ENCODE data around the gene ANTXR1. TPM values are rescaled to one million over a fixed set of nuclear protein-coding genes. Genes with fewer than 3 reads are reported as not detected.
A peak's percentile ranks its signal among the peaks of the same experiment; 100 is the strongest.

Gene ANTXR1
- polyA plus RNA-seq, 6 donors from 2014 or later: not detected

DNA sequence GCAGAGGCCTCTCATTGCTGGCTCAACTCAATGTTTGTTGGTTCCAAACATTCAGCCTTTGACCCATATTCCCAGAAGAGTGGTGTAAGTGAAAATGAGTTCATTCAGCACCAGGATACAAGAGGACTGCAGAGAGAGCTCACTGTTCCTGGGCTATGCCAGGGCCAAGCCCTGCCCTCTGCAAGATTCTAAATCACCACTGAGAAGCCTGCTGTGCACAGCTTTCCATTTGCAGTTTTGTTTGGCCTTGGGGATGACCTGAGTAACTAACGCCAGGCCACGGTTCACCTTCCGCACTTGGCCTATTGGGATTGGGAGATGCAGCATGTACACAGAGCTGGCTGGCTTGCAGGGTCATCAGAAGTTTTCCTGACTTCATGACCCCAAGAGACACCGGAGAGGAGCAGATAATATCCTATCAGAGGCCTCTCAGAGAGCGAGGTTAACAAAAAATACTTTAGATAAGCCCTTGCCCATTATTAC lies 25.9 kb upstream of the ANTXR1 start:
- Mint-ChIP-seq H3K4me1 (no peaks in the 10 kb centered on the region), H3K27ac (no peak overlapping the region), H3K9me3 (no peaks in the 10 kb centered on the region), H3K36me3 (no peaks in the 10 kb centered on the region), H3K4me3 (no peak overlapping the region), H3K27me3 (peaks cover 9 to 29% (median 11%) of the 10 kb centered on the region in 3 donors)
- ATAC-seq (ENCODE audit: low read depth in 2 of 2): no peak
- no peak for DNase-seq

DNA sequence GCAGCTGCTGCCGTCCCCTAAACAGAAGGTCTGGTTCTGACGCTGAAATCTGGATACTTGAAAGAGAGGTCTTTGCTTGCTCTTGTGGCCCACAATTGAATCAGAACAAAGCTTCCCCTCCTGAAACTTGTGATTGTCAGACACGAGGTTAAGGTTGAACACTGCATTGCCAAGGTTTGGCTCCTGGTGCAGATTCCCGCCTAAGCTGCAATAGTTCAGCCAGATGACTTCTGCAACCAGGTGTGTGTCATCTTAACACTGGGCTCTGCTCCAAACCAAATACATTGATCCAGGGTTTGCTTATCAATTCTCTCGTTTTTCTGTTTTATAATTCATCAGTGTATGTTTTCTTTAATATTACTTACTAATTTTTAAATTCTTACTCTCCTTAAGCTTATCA lies 23.9 kb upstream of the ANTXR1 start:
- DNase-seq (no peak), ATAC-seq (ENCODE audit: low read depth in 2 of 2) (no peak)
- H3K4me1 Mint-ChIP-seq: no peaks in the 10 kb centered on the region
- no peaks in the 10 kb centered on the region for H3K9me3 Mint-ChIP-seq
- H3K36me3 Mint-ChIP-seq: no peaks in the 10 kb centered on the region
- H3K27ac Mint-ChIP-seq: no peak overlapping the region
- H3K4me3 Mint-ChIP-seq: no peak overlapping the region
- peaks cover 15 to 33% (median 19%) of the 10 kb centered on the region in 3 donors for H3K27me3 Mint-ChIP-seq

DNA sequence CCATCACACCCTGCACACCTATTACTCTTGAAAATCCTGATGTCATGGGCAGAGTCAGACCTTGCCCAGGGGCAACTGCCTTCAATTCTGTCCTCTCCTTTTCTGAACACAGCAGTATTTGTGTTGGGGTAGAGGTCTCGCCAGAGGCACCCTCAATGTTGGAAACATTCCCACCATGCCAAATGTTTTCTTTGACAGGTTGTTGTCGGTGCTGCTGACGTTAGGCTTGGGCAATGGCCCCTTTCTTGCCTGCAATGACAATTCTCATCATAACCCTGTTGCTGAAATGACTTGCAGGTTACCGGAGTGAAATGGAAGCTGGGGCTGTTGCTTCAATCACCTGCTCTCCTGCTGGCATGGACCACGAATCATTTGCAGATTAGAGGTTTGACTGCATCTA lies 20.6 kb upstream of the ANTXR1 start:
- Mint-ChIP-seq H3K4me1 (no peaks in the 10 kb centered on the region), H3K27ac (peak overlapping the region in 1 of 6 donors; percentile 51), H3K27me3 (peaks cover 21 to 47% (median 32%) of the 10 kb centered on the region in 3 donors), H3K9me3 (no peaks in the 10 kb centered on the region), H3K4me3 (no peak overlapping the region), H3K36me3 (no peaks in the 10 kb centered on the region)
- no peak for DNase-seq
- no peak for ATAC-seq (ENCODE audit: low read depth in 2 of 2)

DNA sequence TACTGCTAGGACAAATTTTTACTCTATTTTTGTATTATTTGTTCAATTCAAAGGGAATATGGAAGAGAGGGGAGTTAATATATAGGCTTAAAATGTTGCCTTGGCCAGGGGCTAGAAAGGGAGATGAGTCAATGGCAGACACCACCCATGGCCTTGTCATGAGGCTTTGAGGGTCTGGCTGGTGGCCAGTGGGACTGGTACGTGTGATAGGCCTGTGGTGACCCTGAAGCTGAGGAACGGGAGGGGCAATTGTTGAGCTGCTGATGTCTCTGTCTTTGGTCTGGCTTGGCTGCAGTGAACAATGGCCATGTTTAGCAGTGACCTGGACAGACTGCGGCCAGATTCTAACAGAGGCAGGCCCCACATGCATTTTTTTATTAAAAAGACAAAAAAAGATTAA lies 20.0 kb upstream of the ANTXR1 start:
- H3K9me3 Mint-ChIP-seq: no peaks in the 10 kb centered on the region
- no peak for DNase-seq
- H3K27ac Mint-ChIP-seq: no peak overlapping the region
- H3K36me3 Mint-ChIP-seq: no peaks in the 10 kb centered on the region
- ATAC-seq (ENCODE audit: low read depth in 2 of 2): no peak
- no peak overlapping the region for H3K4me3 Mint-ChIP-seq
- H3K27me3 Mint-ChIP-seq: peaks cover 21 to 47% (median 32%) of the 10 kb centered on the region in 3 donors
- H3K4me1 Mint-ChIP-seq: no peaks in the 10 kb centered on the region

DNA sequence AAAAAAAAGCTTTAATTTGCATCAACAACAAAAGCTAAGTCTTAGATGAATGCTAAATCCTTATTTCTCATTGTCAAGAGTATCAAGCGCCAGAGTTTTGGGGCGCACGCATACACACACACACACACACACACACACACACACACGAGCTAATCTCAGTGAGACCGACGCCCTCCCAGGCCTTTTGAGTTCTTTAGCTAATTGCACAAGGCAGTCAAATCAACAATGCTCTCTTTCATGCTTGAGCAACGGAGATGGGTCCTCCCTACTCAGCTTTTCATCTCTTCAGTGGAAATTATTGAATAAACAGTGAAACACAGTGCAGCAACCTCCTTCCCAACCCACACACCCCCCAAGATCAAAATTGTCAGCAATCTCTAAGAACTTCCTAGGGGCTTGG lies 19.3 kb upstream of the ANTXR1 start:
- H3K9me3 Mint-ChIP-seq: no peaks in the 10 kb centered on the region
- no peak overlapping the region for H3K27ac Mint-ChIP-seq

DNA sequence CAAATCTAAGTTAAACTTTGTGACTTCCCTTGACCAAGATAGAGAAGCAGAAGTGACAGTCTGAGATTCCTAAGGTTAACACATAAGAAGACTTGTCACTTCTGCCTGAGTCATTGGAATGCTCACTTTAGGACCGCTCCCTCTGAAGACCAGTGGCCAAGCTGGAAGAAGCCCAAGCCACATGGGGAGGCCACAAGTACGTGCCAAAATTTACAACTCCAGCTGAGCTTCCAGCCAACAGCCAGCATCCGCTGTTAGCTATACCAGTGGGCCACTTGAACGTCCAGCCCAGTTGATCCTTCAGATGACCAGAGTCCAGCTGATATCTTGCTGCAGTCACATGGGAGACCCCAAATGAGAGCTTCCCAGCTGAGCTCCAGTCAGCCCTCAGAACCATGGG lies 18.1 kb upstream of the ANTXR1 start:
- no peak overlapping the region for H3K4me3 Mint-ChIP-seq
- DNase-seq (no peak), ATAC-seq (ENCODE audit: low read depth in 2 of 2) (no peak)
- peaks cover 0 to 3% (median 1%) of the 10 kb centered on the region in 7 donors for H3K9me3 Mint-ChIP-seq
- no peaks in the 10 kb centered on the region for H3K4me1 Mint-ChIP-seq
- peak overlapping the region in 1 of 6 donors; percentile 8 for H3K27ac Mint-ChIP-seq
- no peaks in the 10 kb centered on the region for H3K36me3 Mint-ChIP-seq
- peaks cover 25 to 42% (median 41%) of the 10 kb centered on the region in 3 donors for H3K27me3 Mint-ChIP-seq

More for the DNA sequence above, 19.3 kb upstream of the ANTXR1 start:
- Mint-ChIP-seq H3K36me3 (no peaks in the 10 kb centered on the region), H3K27me3 (peaks cover 21 to 49% (median 35%) of the 10 kb centered on the region in 3 donors), H3K4me3 (no peak overlapping the region), H3K4me1 (no peaks in the 10 kb centered on the region)
- DNase-seq: no peak
- no peak for ATAC-seq (ENCODE audit: low read depth in 2 of 2)

DNA sequence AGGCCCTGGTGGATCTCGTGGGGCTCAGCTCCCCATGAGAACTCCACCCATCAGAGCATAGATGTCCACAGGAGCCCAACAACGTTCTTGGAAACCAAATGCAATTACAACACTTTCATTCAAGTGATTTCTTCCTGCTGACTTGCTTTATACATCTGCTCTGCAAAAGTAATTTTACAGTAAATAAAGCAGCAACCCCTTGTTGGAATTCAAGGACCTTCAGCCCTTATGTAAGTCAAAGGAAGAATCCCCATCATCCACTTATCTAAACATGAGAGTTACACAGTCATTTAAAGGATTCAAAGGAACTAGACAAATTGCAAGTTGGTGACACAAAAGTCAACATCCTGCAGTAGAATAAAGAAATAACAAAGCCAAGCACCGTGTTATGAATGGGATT lies 17.1 kb upstream of the ANTXR1 start:
- ATAC-seq (ENCODE audit: low read depth in 2 of 2) (no peak), DNase-seq (no peak)
- H3K4me3 Mint-ChIP-seq: no peak overlapping the region
- H3K4me1 Mint-ChIP-seq: no peaks in the 10 kb centered on the region
- H3K9me3 Mint-ChIP-seq: peaks cover 0 to 8% (median 5%) of the 10 kb centered on the region in 7 donors
- H3K27ac Mint-ChIP-seq: no peak overlapping the region
- H3K27me3 Mint-ChIP-seq: peaks cover 25 to 45% (median 33%) of the 10 kb centered on the region in 3 donors
- no peaks in the 10 kb centered on the region for H3K36me3 Mint-ChIP-seq

DNA sequence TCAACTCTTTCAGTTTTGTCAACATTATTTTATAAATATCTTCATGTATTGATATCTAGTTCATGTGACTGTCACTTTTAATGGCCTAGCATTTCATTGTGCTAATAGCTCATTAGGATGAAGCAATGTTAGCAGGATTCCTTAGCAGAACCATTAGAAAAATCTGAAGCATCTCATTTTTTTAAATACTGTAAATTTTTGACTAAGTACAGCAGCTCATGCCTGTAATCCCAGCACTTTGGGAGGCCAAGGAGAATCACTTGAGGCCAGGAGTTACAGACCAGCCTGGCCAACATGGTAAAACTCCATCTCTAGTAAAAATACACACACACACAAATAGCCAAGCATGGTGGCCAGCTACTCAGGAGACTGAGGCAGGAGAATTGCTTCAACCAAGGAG lies 15.6 kb upstream of the ANTXR1 start:
- Mint-ChIP-seq H3K9me3 (peaks cover 8 to 20% (median 14%) of the 10 kb centered on the region in 7 donors), H3K4me3 (no peak overlapping the region), H3K4me1 (no peaks in the 10 kb centered on the region), H3K36me3 (peaks cover 8 to 10% of the 10 kb centered on the region in 2 donors), H3K27ac (no peak overlapping the region), H3K27me3 (peaks cover 31 to 48% (median 44%) of the 10 kb centered on the region in 3 donors)
- no peak for ATAC-seq (ENCODE audit: low read depth in 2 of 2)
- DNase-seq: no peak

DNA sequence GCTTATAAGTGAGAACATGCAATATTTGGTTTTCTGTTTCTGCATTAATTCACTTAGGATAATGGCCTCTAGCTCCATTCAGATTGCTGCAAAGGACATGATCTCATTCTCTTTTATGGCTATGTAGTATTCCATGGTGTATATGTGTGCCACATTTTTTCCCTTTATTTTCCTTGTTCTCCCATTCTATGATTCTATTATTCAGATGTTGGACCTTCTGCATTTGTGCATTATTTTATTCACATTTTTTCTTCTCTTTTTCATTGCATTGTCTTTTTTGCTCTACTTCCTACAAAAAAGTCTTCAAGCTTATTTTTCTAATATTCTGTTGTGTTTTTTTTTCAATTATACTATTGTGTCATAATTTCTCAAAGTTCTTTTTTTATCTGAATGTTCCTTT lies 11.1 kb upstream of the ANTXR1 start:
- Mint-ChIP-seq H3K36me3 (peaks cover 8 to 21% of the 10 kb centered on the region in 2 donors), H3K27me3 (peaks cover 34 to 46% (median 42%) of the 10 kb centered on the region in 3 donors), H3K4me3 (no peak overlapping the region), H3K9me3 (peaks cover 8 to 33% (median 19%) of the 10 kb centered on the region in 7 donors), H3K27ac (no peak overlapping the region), H3K4me1 (no peaks in the 10 kb centered on the region)
- ATAC-seq (ENCODE audit: low read depth in 2 of 2) (no peak), DNase-seq (no peak)

DNA sequence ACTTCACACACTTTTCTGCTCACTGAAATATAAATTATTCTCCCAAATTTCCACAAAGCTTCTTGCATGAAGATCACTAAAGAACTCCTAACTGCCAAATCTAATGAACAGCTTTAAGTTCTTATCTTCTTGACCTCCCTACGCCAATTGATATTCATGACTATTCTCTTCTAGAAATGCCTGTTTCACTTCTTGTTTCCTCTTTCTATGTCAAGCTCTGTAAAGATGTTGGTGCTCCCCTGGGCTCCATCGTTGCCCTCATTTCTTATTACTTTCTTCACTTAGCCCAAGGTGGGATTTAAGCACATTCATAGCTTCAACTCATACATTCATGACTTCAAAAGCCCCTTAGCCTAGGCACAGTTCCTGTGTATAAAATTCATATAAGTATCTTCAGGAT lies 9.2 kb upstream of the ANTXR1 start:
- DNase-seq (no peak), ATAC-seq (ENCODE audit: low read depth in 2 of 2) (no peak)
- Mint-ChIP-seq H3K4me3 (no peak overlapping the region), H3K27ac (peak overlapping the region in 1 of 6 donors; percentile 27), H3K4me1 (no peaks in the 10 kb centered on the region), H3K27me3 (peaks cover 39 to 40% (median 39%) of the 10 kb centered on the region in 3 donors), H3K9me3 (peaks cover 8 to 33% (median 19%) of the 10 kb centered on the region in 7 donors), H3K36me3 (peaks cover 8 to 21% of the 10 kb centered on the region in 2 donors)

DNA sequence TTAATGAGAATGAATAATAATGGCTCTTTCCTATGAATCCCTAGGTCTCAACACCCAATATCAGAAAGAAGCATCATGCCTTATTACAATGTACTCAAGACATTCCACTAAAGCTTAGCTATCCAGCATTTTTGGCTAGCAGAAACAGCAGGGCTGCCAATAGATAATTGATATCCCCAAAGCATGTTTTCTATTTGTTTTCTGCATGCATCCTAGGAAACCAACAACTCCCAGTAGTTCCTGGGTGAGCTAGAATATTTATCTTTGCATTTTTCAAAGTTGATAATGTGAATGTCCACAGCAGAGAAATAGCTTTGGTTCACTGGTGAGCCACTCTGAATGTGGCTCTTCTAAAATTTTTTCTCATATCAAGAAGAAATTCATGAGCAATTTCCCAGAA lies 5.8 kb upstream of the ANTXR1 start:
- Mint-ChIP-seq H3K4me1 (no peaks in the 10 kb centered on the region), H3K9me3 (peaks cover 0 to 15% (median 10%) of the 10 kb centered on the region in 7 donors), H3K36me3 (peaks cover 3 to 13% of the 10 kb centered on the region in 2 donors), H3K27me3 (peaks cover 36 to 54% (median 48%) of the 10 kb centered on the region in 3 donors), H3K27ac (no peak overlapping the region), H3K4me3 (no peak overlapping the region)
- ATAC-seq (ENCODE audit: low read depth in 2 of 2): no peak
- no peak for DNase-seq

DNA sequence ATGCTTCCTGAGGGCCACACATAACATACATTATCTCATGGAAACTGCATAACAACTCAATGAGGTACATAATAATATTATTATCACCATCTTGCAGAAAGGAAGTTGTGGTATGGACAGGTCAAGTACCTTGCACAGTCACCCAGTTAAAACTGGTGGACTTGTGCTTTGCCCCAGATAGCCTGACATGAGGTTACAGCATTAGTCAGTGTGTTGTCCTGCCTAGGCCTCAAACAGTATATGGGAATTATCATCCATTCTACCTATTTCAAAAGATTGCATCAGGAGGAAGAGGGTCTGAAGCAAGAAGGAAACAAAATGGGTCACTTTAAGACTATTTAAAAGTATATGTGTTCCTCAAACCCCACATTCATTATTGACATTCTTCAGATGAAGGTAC lies 5.4 kb upstream of the ANTXR1 start:
- no peak for DNase-seq
- H3K36me3 Mint-ChIP-seq: peaks cover 2 to 12% of the 10 kb centered on the region in 2 donors
- no peak for ATAC-seq (ENCODE audit: low read depth in 2 of 2)
- peaks cover 2 to 3% (median 3%) of the 10 kb centered on the region in 3 donors for H3K4me1 Mint-ChIP-seq
- H3K4me3 Mint-ChIP-seq: no peak overlapping the region
- peaks cover 40 to 54% (median 48%) of the 10 kb centered on the region in 3 donors for H3K27me3 Mint-ChIP-seq
- H3K9me3 Mint-ChIP-seq: peaks cover 0 to 11% (median 7%) of the 10 kb centered on the region in 7 donors
- H3K27ac Mint-ChIP-seq: no peak overlapping the region

DNA sequence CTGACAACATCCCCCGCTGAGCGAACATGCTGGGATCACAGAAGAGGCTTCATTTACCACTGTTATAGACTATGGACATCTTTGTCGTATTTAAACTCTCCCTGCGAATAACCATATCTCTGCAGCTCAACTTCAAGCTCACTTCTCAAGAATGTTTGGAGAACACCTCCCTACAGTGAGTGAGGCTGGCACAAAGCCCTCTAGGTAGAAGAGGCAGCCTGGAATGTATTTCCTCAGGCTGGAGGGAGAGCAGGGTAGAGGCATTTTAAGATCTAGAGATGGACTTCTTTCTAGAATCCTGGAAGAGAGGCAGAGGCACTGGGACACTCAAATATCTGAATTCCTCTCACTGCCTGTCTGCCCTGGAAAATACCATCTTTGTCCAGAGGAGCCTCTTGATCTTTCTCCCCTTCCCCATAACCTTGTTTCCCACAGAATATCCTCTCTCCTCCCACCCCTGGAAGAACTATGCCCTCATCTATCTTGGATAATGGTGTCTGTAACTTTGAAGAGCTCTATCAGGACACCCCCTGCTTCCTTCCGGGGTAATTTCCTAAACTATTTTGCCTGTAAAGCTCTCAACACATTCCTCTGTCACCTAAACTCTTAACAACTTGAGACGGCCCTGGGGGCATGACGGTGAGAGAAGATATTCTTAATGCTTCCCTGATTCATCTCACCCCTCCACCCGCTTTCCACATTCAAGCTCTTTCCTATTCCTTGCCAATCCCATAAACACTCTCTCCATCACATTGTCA lies 2.4 kb upstream of the ANTXR1 start:
- H3K27ac Mint-ChIP-seq: no peak overlapping the region
- H3K27me3 Mint-ChIP-seq: peaks cover 54 to 64% (median 59%) of the 10 kb centered on the region in 3 donors
- peaks cover 4 to 9% of the 10 kb centered on the region in 2 donors for H3K36me3 Mint-ChIP-seq
- H3K4me3 Mint-ChIP-seq: no peak overlapping the region
- no peak for ATAC-seq (ENCODE audit: low read depth in 2 of 2)
- no peak for DNase-seq
- no peaks in the 10 kb centered on the region for H3K9me3 Mint-ChIP-seq
- peaks cover 9 to 18% (median 16%) of the 10 kb centered on the region in 3 donors for H3K4me1 Mint-ChIP-seq

DNA sequence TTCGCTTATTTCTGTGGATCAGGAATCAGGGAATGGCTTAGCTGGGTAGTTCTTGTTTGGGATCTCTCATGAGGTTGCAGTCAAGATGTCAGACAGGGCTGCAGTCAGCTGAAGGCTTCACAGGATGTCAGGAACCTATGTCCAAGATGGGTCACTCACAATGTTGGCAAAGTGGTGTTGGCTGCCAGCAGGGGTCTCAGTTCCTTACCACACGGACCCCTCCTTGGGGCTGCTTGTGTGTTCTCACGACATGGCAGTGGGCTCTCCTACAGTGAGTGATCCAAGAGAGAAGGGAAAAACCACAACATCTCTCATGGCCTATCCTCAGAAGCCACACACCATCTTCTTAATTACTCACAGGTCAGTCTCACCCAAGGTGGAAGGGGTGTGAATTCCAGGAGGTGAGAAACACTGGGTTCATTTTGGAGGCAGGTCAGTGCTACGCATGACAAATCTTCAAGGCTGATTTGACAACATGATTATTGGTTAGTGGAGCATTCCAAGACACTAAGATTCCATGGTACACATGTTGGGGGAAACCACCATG lies 1.3 kb upstream of the ANTXR1 start:
- ATAC-seq (ENCODE audit: low read depth in 2 of 2): no peak
- no peak for DNase-seq
- Mint-ChIP-seq H3K27me3 (peaks cover 44 to 64% (median 48%) of the 10 kb centered on the region in 3 donors), H3K9me3 (no peaks in the 10 kb centered on the region), H3K36me3 (peaks cover 4 to 9% of the 10 kb centered on the region in 2 donors), H3K27ac (peak overlapping the region in 1 of 6 donors; percentile 43), H3K4me1 (peaks cover 9 to 18% (median 16%) of the 10 kb centered on the region in 3 donors), H3K4me3 (peak overlapping the region in 6 of 8 donors; percentile 7 to 93 (median 78))

All from naive B cell (primary cell).